SK-N-MC (cell line): ENCODE results near the gene SSTR3.

Experiments used
- DNase-seq: peaks from one replicate; pipeline ENCODE4 v3.0.0-alpha.2; 2011; ENCODE audit warnings: low read depth, low spot score
- H3K27ac ChIP-seq: fragments of 200-600 bp; sonication (generic); 2 replicates; pipeline ENCODE4 v1.5.1; 2016; ENCODE audit warnings: mixed run types
- H3K36me3 ChIP-seq: fragments of 200-600 bp; sonication (generic); 2 replicates; pipeline ENCODE4 v1.6.1; 2017; ENCODE audit warnings: antibody characterized with exemption, low read length, mixed read lengths; ENCODE audit not compliant: insufficient read depth
- H3K4me3 ChIP-seq: fragments of 200-600 bp; sonication (generic); 2 replicates; pipeline ENCODE4 v1.5.1; 2016
- H3K9ac ChIP-seq: fragments of 200-600 bp; sonication (generic); 2 replicates; pipeline ENCODE4 v1.8.0; 2017; ENCODE audit warnings: mixed run types, mixed read lengths; ENCODE audit not compliant: insufficient read length
- H3K9me3 ChIP-seq: fragments of 200-600 bp; sonication (generic); 2 replicates; pipeline ENCODE4 v1.6.1; 2017; ENCODE audit warnings: low read depth, mild to moderate bottlenecking, antibody characterized with exemption, low read length, moderate library complexity, mixed read lengths
- EZH2 ChIP-seq: fragments of 200-600 bp; sonication (generic); IDR thresholded peaks from one replicate; pipeline ENCODE4 v1.6.1; 2017; ENCODE audit warnings: antibody characterized with exemption
- FOXP2 ChIP-seq: optimal IDR thresholded peaks from 2 replicates; pipeline ENCODE3; 2011; ENCODE audit warnings: mild to moderate bottlenecking, moderate library complexity; ENCODE audit not compliant: insufficient read depth; ENCODE audit errors: extremely low read length, control extremely low read depth
- POLR2AphosphoS5 ChIP-seq: IDR thresholded peaks from 2 replicates; pipeline ENCODE4 v1.6.1; 2012; ENCODE audit warnings: mild to moderate bottlenecking, low read depth, low read length, borderline replicate concordance

SSTR3 gene

GRCh38 chr22:37209140-37209845, 3.0 kb downstream of the SSTR3 start:
- Histone ChIP-seq H3K9ac (no peak overlapping the region), H3K36me3 (no peaks in the 10 kb centered on the region), H3K9me3 (no peaks in the 10 kb centered on the region), H3K4me3 (no peak overlapping the region), H3K27ac (no peak overlapping the region)
- no peak for TF ChIP-seq EZH2
- TF ChIP-seq FOXP2 = no peak
- TF ChIP-seq POLR2AphosphoS5 = no peak
- DNase-seq = no peak

GRCh38 chr22:37208401-37209139, 3.7 kb downstream of the SSTR3 start:
- Histone ChIP-seq H3K4me3 (no peak overlapping the region), H3K36me3 (no peaks in the 10 kb centered on the region), H3K27ac (no peak overlapping the region), H3K9ac (no peak overlapping the region), H3K9me3 (no peaks in the 10 kb centered on the region)
- DNase-seq = no peak
- TF ChIP-seq EZH2 (no peak), FOXP2 (no peak), POLR2AphosphoS5 (no peak)

- Histone ChIP-seq H3K9me3 (no peaks in the 10 kb centered on the region), H3K4me3 (no peak overlapping the region), H3K27ac (no peak overlapping the region), H3K36me3 (no peaks in the 10 kb centered on the region), H3K9ac (no peak overlapping the region)
- TF ChIP-seq EZH2 = no peak
- no peak for TF ChIP-seq POLR2AphosphoS5
- no peak for TF ChIP-seq FOXP2
- no peak for DNase-seq
These were observed 4.3 kb downstream of the SSTR3 start for GRCh38 chr22:37207981-37208380.

- Histone ChIP-seq H3K4me3 (no peak overlapping the region), H3K36me3 (no peaks in the 10 kb centered on the region), H3K27ac (no peak overlapping the region), H3K9ac (no peak overlapping the region), H3K9me3 (no peaks in the 10 kb centered on the region)
- TF ChIP-seq EZH2 (no peak), POLR2AphosphoS5 (no peak), FOXP2 (no peak)
- no peak for DNase-seq
These were observed 5.1 kb downstream of the SSTR3 start for GRCh38 chr22:37206841-37207821.

DNA sequence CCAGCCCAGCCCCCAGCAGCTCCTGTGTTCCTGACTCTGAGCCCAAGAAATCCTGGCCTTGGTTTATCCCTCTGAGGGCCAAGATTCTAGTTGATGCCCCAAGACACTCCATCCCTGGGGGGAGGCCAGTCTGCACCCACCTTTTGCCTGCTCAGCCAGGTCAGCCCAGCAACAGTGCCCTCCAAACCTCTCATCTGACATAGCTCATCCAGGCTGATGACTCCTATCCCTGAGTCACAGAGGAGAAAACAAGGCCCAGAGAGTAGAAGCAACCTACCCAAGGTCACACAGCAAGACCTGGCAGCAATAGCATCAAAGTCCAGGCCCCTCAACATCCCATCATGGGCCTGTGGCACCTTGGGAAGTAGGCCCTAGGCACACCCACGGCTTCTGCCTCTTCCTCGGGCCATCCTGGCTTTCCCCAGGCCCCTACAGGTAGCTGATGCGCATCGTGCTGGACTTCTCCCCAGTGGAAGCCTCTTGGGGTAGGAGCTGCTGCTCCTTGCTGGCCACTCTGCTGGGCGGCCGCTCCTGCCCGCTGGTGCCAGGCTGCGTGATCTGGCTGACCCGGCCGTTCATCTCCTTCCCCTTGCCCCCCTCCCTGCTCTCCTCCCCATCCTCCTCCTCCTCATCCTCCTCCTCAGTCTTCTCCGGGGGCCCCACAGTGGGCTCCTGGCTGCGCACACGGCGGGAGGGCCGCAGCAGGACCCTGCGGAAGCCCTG, 6.0 kb downstream of the SSTR3 start:
- Histone ChIP-seq H3K27ac (no peak overlapping the region), H3K36me3 (no peaks in the 10 kb centered on the region), H3K9ac (no peak overlapping the region), H3K9me3 (no peaks in the 10 kb centered on the region), H3K4me3 (no peak overlapping the region)
- DNase-seq = no peak
- no peak for TF ChIP-seq EZH2
- no peak for TF ChIP-seq POLR2AphosphoS5
- TF ChIP-seq FOXP2 = no peak

GRCh38 chr22:37205046-37205445, 7.2 kb downstream of the SSTR3 start:
- DNase-seq = no peak
- Histone ChIP-seq H3K36me3 (no peaks in the 10 kb centered on the region), H3K9ac (no peak overlapping the region), H3K27ac (no peak overlapping the region), H3K9me3 (no peaks in the 10 kb centered on the region), H3K4me3 (no peak overlapping the region)
- TF ChIP-seq EZH2 = no peak

DNA sequence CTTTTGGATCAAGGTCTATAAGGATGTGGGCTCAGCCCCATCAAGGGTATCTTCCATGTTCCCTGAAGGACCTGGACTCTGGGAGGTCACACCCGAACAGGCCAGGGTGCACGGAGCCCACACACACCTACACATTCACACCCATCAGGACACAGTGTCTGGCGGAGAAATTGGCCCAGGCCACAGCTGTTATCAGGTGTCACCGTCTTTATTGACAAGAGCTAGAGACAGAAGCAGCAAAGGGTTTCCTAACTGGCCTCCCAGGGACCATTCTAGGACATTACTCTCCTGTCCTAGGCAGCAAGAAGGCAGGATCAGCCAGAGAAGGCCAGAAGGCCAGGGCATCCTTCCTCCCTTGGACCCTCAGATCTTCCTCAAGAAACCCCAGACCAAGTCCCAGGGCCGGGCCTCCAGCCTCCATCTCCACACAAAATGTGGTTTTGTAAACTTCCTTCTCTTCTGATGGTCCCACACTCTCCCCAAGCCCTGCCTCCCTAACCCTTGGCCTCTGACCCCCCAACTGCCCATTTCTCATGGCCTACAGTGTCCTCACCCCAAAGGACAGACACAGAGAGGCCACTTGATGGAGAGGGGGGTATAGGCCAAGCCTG, 8.1 kb downstream of the SSTR3 start:
- Histone ChIP-seq H3K9ac (no peak overlapping the region), H3K4me3 (no peak overlapping the region), H3K36me3 (no peaks in the 10 kb centered on the region), H3K9me3 (no peaks in the 10 kb centered on the region), H3K27ac (no peak overlapping the region)
- DNase-seq = no peak
- TF ChIP-seq POLR2AphosphoS5 (no peak), EZH2 (no peak), FOXP2 (no peak)
